ENCODE measurements around the gene SAMD4A.

GRCh38 chr14:54762296-54762695 is 195.4 kb downstream of the SAMD4A start:
- TF ChIP-seq CTCF (conservative IDR thresholded peaks at IDR 0.05; ENCODE audit: low read length) = no peak
- no peak for TF ChIP-seq EZH2phosphoT487 (IDR thresholded peaks at IDR 0.05; ENCODE audit: borderline replicate concordance, low read depth, low read length)
